Neuronal stem cell (in vitro differentiated cells): ENCODE results near the gene MSLN.
A peak's percentile ranks its signal among the peaks of the same experiment; 100 is the strongest.

Experiments
- DNase-seq: peaks from one replicate; pipeline ENCODE4 v3.0.0-alpha.2; 2013; ENCODE audit warnings: low spot score
- H2AFZ ChIP-seq: one replicate; pipeline ENCODE4 v1.6.1; 2013; ENCODE audit warnings: mild to moderate bottlenecking, low read length, inconsistent platforms
- H2AK5ac ChIP-seq: 2 replicates; pipeline ENCODE4 v1.6.1; 2013; ENCODE audit warnings: low read depth, mild to moderate bottlenecking, inconsistent platforms, low read length, moderate library complexity, mixed read lengths
- H2BK120ac ChIP-seq: 2 replicates; pipeline ENCODE4 v1.6.1; 2013; ENCODE audit warnings: low read depth, mild to moderate bottlenecking, inconsistent platforms, low read length, moderate library complexity, mixed read lengths
- H2BK12ac ChIP-seq: one replicate; pipeline ENCODE4 v1.6.1; 2013; ENCODE audit warnings: low read length, inconsistent platforms
- H2BK15ac ChIP-seq: 2 replicates; pipeline ENCODE4 v1.6.1; 2013; ENCODE audit warnings: mild to moderate bottlenecking, low read length, inconsistent platforms, mixed read lengths
- H2BK5ac ChIP-seq: one replicate; pipeline ENCODE4 v1.6.1; 2013; ENCODE audit warnings: inconsistent platforms, mild to moderate bottlenecking, low read length, moderate library complexity
- H3K14ac ChIP-seq: one replicate; pipeline ENCODE4 v1.6.1; 2013; ENCODE audit warnings: low read length, inconsistent platforms
- H3K18ac ChIP-seq: 2 replicates; pipeline ENCODE4 v1.6.1; 2013; ENCODE audit warnings: low read length, inconsistent platforms
- H3K23ac ChIP-seq: 2 replicates; pipeline ENCODE4 v1.6.1; 2013; ENCODE audit warnings: low read depth, mild to moderate bottlenecking, mixed read lengths, low read length, inconsistent platforms; ENCODE audit not compliant: poor library complexity
- H3K27ac ChIP-seq: replicated peaks from 3 replicates; pipeline ENCODE4 v1.5.1; 2013; ENCODE audit warnings: low read length, inconsistent platforms
- H3K27me3 ChIP-seq, 3 experiments: 2 replicates each; pipeline ENCODE4 v1.6.1; 2013; ENCODE audit warnings: low read length in 3 of 3, mild to moderate bottlenecking in 2 of 3, inconsistent platforms in 1 of 3, low read depth in 1 of 3, mixed read lengths in 1 of 3, moderate library complexity in 1 of 3; ENCODE audit not compliant: control insufficient read depth in 3 of 3, insufficient read depth in 3 of 3
- H3K36me3 ChIP-seq, 2 donors: replicated peaks in 1 of 2; 2 replicates each; pipeline ENCODE4 v1.6.1; 2013; ENCODE audit warnings: low read length in 2 of 2; ENCODE audit not compliant: control insufficient read depth in 2 of 2, insufficient read depth in 2 of 2
- H3K4ac ChIP-seq: 2 replicates; pipeline ENCODE4 v1.6.1; 2013; ENCODE audit warnings: inconsistent platforms, mild to moderate bottlenecking, low read length, moderate library complexity
- H3K4me1 ChIP-seq, 2 donors: 1 replicate in 1 of 2; 2 replicates in 1 of 2; pipeline ENCODE4 v1.6.1; 2013; ENCODE audit warnings: low read length in 2 of 2, low read depth in 1 of 2; ENCODE audit not compliant: control insufficient read depth in 2 of 2, insufficient read depth in 1 of 2
- H3K4me2 ChIP-seq: one replicate; pipeline ENCODE4 v1.6.1; 2013; ENCODE audit warnings: mild to moderate bottlenecking, low read length, inconsistent platforms; ENCODE audit not compliant: insufficient read depth, poor library complexity, severe bottlenecking
- H3K4me3 ChIP-seq, 2 donors: 2 replicates each; pipeline ENCODE4 v1.5.1; 2013; ENCODE audit warnings: low read length in 2 of 2, mild to moderate bottlenecking in 2 of 2, inconsistent platforms in 1 of 2, moderate library complexity in 1 of 2
- H3K79me1 ChIP-seq: one replicate; pipeline ENCODE4 v1.6.1; 2013; ENCODE audit warnings: low read depth, mild to moderate bottlenecking, inconsistent platforms, low read length, moderate library complexity
- H3K9ac ChIP-seq: one replicate; pipeline ENCODE4 v1.6.1; 2013; ENCODE audit warnings: mild to moderate bottlenecking, low read depth, low read length, inconsistent platforms; ENCODE audit not compliant: poor library complexity
- H3K9me3 ChIP-seq, 2 donors: replicated peaks in 1 of 2; 2 replicates each; pipeline versions ENCODE3 to v1.6.1; 2013; ENCODE audit warnings: low read length in 2 of 2, mild to moderate bottlenecking in 2 of 2, inconsistent platforms in 1 of 2, low read depth in 1 of 2, mixed read lengths in 1 of 2, moderate library complexity in 1 of 2; ENCODE audit not compliant: control insufficient read depth in 2 of 2, insufficient read depth in 1 of 2
- H4K8ac ChIP-seq: one replicate; pipeline ENCODE4 v1.6.1; 2013; ENCODE audit warnings: low read depth, mild to moderate bottlenecking, inconsistent platforms, low read length, moderate library complexity
- H4K91ac ChIP-seq: one replicate; pipeline ENCODE4 v1.6.1; 2013; ENCODE audit warnings: low read length, low read depth, mild to moderate bottlenecking, inconsistent platforms; ENCODE audit not compliant: poor library complexity
- WGBS, 2 donors: extraction: QIAGEN DNeasy Blood & Tissue Kit; methylation state at CpG; one replicate each; pipeline ENCODE4 v1.1.7; 2013; ENCODE audit warnings: missing lambda C conversion rate in 2 of 2, mixed read lengths in 1 of 2; ENCODE audit not compliant: insufficient read length in 2 of 2, insufficient replicate concordance in 1 of 2; ENCODE audit errors: extremely low coverage in 2 of 2; 5-methylcytosine and 5-hydroxymethylcytosine counted together

Gene MSLN

DNA sequence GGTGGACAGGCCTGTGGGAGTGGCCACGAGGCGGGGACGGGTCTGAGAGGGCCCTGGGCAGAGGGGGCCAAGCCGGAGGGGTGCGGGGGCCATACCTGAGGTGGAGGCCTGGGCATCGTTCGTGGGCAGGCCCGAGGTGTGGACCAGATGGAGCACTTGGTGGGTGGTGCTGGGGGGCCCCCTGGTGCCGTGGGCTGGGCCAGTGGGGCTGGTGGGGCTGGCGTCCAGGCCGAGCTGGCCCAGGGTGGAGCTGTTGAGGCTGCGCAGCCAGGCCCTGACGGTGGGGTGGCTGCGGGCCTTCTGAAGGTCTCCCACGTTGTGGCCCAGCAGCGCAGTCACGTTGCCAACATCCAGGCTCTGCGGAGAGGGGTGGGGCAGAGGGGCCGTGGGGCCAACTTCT is 9.4 kb downstream of the MSLN start:
- Histone ChIP-seq H4K91ac (peak overlapping the region; percentile 30), H3K18ac (peak overlapping the region; percentile 78), H3K79me1 (peaks cover 3% of the 10 kb centered on the region), H3K27ac (no peak overlapping the region), H2BK12ac (no peak overlapping the region), H2AFZ (no peak overlapping the region), H3K4me2 (no peak overlapping the region), H3K9me3 (no peaks in the 10 kb centered on the region), H2BK5ac (peak overlapping the region; percentile 35), H3K27me3 (no peaks in the 10 kb centered on the region), H3K4me1 (peaks cover 0 to 10% of the 10 kb centered on the region in 2 donors), H3K4me3 (no peak overlapping the region), H3K14ac (no peak overlapping the region), H4K8ac (no peak overlapping the region), H2BK15ac (peak overlapping the region; percentile 23), H3K4ac (no peak overlapping the region), H3K9ac (peak overlapping the region; percentile 0), H3K36me3 (no peaks in the 10 kb centered on the region), H3K23ac (no peak overlapping the region), H2AK5ac (peak overlapping the region; percentile 25), H2BK120ac (no peak overlapping the region)
- DNase-seq: no peak
- WGBS, 2 donors: no CpG with 5 or more reads among the region's 19 CpGs

- H3K79me1 ChIP-seq: peaks cover 3% of the 10 kb centered on the region
- no peak overlapping the region for H2BK12ac ChIP-seq
- H2AFZ ChIP-seq: no peak overlapping the region
- WGBS, 2 donors: no CpG with 5 or more reads among the region's 13 CpGs
- H3K4ac ChIP-seq: no peak overlapping the region
- peak overlapping the region; percentile 35 for H2BK5ac ChIP-seq
- H3K9ac ChIP-seq: no peak overlapping the region
- H3K4me2 ChIP-seq: no peak overlapping the region
- no peak overlapping the region for H4K8ac ChIP-seq
- no peak overlapping the region for H3K27ac ChIP-seq
- no peak for DNase-seq
- H2BK15ac ChIP-seq: no peak overlapping the region
- H3K23ac ChIP-seq: no peak overlapping the region
- H2AK5ac ChIP-seq: peak overlapping the region; percentile 25
- no peak overlapping the region for H3K18ac ChIP-seq
- H3K9me3 ChIP-seq: no peaks in the 10 kb centered on the region
- H3K14ac ChIP-seq: no peak overlapping the region
- no peak overlapping the region for H2BK120ac ChIP-seq
- H3K36me3 ChIP-seq: no peaks in the 10 kb centered on the region
- no peak overlapping the region for H3K4me3 ChIP-seq
- H3K4me1 ChIP-seq: peaks cover 0 to 10% of the 10 kb centered on the region in 2 donors
- H4K91ac ChIP-seq: peak overlapping the region; percentile 30
- peaks cover 0 to 1% (median 0%) of the 10 kb centered on the region in 3 experiments for H3K27me3 ChIP-seq
Measured at GRCh38 chr16:770411-770810, 9.9 kb downstream of the MSLN start.

GRCh38 chr16:772959-773358 is 12.4 kb downstream of the MSLN start:
- Histone ChIP-seq H3K4ac (no peak overlapping the region), H3K23ac (no peak overlapping the region), H3K79me1 (peaks cover 2% of the 10 kb centered on the region), H2BK120ac (no peak overlapping the region), H2AK5ac (peak overlapping the region; percentile 92), H3K36me3 (no peaks in the 10 kb centered on the region), H2AFZ (no peak overlapping the region), H3K18ac (no peak overlapping the region), H2BK15ac (no peak overlapping the region), H2BK5ac (no peak overlapping the region), H3K9ac (peak overlapping the region; percentile 60), H3K4me1 (peaks cover 3 to 10% of the 10 kb centered on the region in 2 donors), H3K9me3 (no peaks in the 10 kb centered on the region), H4K91ac (no peak overlapping the region), H4K8ac (no peak overlapping the region), H2BK12ac (no peak overlapping the region), H3K27me3 (peaks cover 0 to 19% (median 0%) of the 10 kb centered on the region in 3 experiments), H3K14ac (no peak overlapping the region), H3K4me2 (no peak overlapping the region), H3K4me3 (no peak overlapping the region), H3K27ac (no peak overlapping the region)
- DNase-seq: no peak
- no CpG with 5 or more reads among the region's 18 CpGs for WGBS, 2 donors

GRCh38 chr16:774086-775001 is 13.8 kb downstream of the MSLN start:
- no peak overlapping the region for H4K8ac ChIP-seq
- no peak overlapping the region for H3K9ac ChIP-seq
- H2BK5ac ChIP-seq: peak overlapping the region; percentile 53
- no peak for DNase-seq
- H3K4me3 ChIP-seq: no peak overlapping the region
- H2BK120ac ChIP-seq: no peak overlapping the region
- peak overlapping the region; percentile 94 for H2AK5ac ChIP-seq
- H3K27ac ChIP-seq: no peak overlapping the region
- no peak overlapping the region for H3K4ac ChIP-seq
- peaks cover 0 to 28% (median 0%) of the 10 kb centered on the region in 3 experiments for H3K27me3 ChIP-seq
- no peak overlapping the region for H2AFZ ChIP-seq
- H3K79me1 ChIP-seq: no peaks in the 10 kb centered on the region
- peaks cover 0 to 1% of the 10 kb centered on the region in 2 donors for H3K9me3 ChIP-seq
- H2BK15ac ChIP-seq: peak overlapping the region; percentile 75
- no peak overlapping the region for H4K91ac ChIP-seq
- no peak overlapping the region for H3K18ac ChIP-seq
- H2BK12ac ChIP-seq: peak overlapping the region; percentile 10
- H3K14ac ChIP-seq: peak overlapping the region; percentile 38
- WGBS, 2 donors: no CpG with 5 or more reads among the region's 46 CpGs
- no peak overlapping the region for H3K4me2 ChIP-seq
- H3K4me1 ChIP-seq: peaks cover 2 to 3% of the 10 kb centered on the region in 2 donors
- H3K23ac ChIP-seq: peak overlapping the region; percentile 65
- no peaks in the 10 kb centered on the region for H3K36me3 ChIP-seq
